Measurements from ENCODE around the gene CHIA.
A peak's percentile ranks its signal among the peaks of the same experiment; 100 is the strongest.

Gene CHIA

DNA sequence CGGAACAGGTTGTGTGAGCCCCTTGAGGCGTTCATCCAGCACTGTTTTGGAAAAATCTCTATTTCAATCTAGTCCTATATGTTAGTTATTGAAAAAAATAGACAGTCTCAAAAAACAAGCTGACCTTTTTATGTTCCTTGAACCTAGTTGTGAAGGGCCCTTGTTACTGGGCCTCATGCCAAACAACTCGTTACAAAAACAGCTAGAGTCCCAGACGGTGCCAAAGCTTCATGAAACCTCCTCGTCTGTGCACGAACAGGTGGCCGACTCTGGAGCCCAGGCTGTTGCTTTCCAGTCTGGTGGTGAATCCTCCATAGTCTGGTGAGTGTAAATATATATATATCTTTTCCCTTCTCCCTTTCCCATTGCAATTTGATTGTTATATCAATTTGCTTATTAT, at the start of gene CHIA:
Gene CHIA (plus strand): TSS at position 222 of the 400 bp plus-strand sequence. CDS start 19,617 bp downstream, outside the sequence.
- DNase-seq (ENCODE audit: low spot score): no peak

DNA sequence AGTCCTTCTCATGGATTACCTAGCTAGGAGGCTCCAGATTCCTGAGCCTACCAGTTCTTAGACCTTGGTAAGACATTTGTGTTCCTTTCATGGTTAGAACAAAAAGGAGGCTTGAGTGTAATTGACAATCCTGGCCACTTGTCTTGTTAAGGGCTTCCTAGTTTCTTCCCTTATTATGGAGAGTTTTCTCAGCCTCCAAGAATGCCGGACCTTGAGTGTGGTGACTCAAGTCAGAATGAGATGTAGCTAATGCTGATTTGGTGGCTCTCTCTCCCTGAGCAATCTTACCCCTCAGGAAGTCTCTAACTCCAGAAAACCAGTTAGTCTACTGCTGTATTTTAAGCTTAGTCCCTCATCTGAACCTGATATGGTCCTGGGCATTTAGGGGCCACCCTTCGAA, 48.9 kb upstream of the CHIA start:
- no peak for DNase-seq (ENCODE audit: low spot score)

DNA sequence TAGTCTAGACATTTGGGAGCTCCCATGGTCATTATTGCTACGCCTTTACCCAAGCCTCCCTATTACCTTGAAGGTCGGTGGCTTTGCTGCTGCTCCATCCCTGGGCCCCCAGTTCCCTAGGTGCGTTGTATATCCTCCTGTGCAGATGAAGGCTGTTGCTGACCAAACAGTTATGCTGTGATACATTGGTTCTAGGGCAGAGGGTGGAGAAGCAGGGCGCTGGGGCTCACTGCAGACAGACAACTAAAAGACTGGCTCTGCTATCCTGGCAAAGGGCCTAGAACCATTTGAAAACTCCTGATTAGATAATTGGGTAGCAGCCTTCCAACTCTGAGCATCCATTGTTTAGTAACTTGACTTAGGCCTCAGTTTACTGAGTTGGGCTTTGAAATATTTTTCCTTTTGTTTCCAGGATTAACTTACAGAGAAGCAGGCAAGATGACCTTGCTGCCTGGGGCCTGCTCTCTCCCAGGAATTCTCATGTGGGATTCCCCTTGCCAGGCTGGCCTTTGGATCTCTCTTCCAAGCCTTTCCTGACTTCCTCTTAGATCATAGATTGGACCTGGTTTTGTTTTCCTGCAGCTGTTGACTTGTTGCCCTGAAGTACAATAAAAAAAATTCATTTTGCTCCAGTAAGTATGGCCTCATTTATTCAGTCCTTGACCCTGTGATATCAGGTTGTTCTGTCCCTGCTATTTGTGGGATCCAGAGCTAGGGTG, 47.7 kb upstream of the CHIA start:
- no peak for DNase-seq (ENCODE audit: low spot score)

DNA sequence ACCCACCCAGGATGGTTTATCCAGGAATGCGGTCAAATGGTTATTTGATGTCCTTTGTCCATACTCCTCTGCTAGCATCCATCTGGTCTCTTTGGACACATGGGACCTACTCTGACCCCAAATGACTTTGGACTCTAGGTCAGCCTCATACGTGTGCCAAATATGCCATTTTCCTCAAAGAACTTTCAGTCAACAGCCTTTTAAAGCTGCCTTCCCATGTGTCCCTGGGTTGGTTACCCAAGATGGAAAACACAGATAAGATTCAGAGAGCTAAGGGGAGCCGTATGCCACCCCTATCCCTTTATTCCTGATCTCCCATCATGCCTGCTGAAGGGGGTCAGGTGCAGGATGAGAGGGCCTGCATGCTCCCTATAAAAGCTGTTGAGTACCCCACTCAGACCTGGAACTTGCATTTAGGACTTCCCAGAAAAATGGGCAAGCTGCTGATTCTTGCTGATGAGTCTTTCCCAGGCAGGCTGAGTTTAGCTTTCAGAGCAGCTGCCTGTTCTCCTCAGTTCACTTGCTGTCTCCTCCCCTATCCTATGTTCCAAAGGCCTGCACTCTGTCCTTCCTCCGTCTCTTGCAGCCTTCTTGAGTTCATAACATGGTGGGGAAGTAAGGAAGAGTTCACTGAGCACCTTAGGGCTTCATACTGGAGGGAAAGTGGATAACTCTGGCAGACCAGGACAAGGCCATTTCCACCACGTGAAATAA, 43.4 kb upstream of the CHIA start:
- DNase-seq (ENCODE audit: low spot score): no peak

DNA sequence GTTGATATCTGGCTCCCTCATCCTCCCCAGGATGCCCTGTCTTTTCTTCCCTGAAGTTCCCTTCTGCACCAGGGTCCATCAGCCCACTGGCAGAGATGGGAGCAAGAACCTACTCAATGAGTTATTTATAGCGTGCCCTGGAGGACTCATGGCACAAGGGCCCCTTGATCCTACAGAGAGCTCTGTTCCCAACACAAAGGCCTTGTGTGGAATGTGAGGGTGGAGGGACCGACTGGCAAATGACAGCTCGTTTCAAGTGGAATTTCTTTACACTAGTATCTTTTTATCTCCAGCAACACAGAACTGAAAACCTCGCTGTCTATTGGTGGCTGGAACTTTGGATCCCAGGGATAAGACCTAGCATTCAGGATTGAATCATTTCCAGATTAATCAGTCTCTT, 40.7 kb upstream of the CHIA start:
- DNase-seq (ENCODE audit: low spot score): no peak

DNA sequence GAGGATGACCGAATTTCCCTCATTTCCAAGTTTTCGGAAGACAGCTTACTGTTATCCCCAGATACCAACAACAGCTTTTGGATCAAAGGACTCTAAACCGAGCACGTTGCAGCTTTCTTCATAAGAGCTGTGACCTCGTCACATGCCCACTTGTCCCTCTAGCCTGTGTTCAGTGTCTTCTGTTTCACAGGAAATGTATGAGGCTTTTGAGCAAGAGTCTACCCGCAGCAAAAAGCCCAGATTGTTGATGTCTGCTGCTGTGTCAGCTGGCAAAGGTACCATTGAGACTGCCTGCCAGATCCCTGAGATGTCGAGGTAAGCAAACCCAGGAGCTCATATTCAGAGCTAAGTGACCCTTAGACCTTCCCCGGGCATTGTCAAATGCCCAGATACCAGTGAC, 39.1 kb upstream of the CHIA start:
- peak; percentile 26 for DNase-seq (ENCODE audit: low spot score)

DNA sequence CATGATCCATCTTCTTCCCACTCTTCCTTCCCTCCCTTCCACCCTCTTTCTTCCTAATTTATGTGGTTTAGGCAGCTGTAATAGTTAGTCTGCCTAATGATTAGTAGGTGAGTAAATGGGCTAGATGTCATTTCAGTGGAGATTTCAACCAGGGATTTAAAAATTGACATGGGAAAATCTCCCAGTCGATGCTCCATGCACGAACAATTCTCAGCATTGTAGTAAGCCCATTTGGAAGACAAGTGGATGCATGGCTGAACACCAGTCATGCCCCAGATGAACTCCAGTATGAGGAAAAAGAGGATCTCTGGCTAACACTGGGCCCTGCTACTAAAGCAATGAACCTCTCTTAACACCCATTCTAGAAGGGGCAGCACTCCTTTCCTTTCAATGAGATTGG, 37.9 kb upstream of the CHIA start:
- no peak for DNase-seq (ENCODE audit: low spot score)

DNA sequence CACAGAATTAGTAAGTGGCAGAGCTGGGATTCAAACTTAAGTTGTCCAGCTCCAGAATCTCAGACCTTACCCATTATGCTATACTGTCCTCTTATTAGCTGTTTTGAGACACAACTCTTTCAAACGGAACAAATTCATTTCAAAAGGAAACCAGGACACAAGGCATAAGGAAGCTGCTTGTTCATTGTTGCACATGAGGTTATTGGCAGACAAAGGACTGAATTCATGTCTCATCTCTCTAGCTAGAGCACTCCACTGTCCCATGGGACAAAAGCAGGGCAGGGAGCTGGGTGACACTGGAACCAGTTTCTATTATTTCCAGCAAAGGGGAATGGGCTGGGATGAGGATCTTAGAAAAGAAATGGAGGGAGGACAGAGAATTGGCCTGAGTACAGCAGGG, 36.8 kb upstream of the CHIA start:
- no peak for DNase-seq (ENCODE audit: low spot score)

DNA sequence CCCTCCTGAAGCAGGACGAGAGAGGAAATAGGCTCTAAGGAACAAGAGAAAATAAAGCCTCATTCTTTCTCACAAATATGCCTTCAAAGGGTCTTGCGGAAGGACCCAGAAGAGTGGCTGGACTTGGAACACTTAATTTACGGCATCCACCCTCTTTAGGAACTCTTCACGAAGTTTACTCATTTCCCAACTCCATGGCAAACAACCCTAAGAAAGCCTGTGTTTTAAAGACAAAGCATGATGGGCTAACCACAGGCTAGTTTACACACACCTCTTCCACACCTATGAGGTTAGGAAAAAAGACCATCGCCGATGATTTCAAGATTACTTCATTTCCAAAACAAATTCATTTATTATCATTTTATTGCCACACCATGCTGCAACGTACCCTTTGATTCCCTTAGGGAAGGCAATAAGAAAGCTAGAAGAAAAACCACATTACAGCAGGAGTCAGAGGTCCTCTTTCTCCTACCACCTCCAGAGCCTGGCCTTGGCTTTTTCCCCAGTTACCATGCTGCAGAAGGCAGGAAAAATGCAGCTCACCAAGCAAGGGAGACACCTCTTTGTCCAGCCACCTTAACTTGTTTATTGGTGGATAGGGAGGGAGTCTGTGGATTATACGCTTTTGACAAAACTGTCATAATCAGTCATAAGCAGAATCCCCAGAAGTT, 33.5 kb upstream of the CHIA start:
- no peak for DNase-seq (ENCODE audit: low spot score)

DNA sequence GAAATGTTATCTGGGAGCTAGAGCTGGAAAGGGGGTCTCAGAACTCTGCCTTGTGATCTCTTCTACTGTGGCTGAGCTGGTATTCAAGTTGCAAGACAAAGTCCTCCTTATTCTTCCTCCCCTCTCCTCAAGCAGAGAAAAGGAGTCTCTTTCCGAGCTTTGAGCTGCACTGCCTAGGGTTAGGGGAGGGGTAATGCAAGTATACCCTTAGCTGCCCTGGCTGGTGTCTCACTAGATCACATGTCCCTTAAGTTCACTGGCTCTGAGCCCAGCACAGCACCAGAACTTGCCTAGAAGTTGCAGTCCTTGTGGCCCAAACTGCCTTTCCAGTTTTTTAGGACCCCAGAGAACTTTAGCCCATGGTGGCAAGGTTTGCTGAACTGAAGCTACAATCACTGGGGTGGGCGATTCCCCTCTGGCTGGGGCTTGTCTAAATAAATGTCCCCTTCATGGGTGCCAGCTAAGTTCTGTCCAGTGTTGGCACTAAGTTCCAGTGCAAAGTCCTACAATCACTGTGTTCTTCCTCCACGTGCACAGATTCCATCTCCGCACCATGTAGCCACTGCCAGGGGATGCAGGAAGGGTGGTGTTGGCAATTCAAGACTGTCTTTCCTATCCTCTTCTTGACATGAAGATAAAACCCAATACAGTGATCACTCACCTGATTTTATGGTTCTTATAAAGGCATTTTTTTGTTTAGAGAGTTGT, 22.7 kb upstream of the CHIA start:
- no peak for DNase-seq (ENCODE audit: low spot score)

DNA sequence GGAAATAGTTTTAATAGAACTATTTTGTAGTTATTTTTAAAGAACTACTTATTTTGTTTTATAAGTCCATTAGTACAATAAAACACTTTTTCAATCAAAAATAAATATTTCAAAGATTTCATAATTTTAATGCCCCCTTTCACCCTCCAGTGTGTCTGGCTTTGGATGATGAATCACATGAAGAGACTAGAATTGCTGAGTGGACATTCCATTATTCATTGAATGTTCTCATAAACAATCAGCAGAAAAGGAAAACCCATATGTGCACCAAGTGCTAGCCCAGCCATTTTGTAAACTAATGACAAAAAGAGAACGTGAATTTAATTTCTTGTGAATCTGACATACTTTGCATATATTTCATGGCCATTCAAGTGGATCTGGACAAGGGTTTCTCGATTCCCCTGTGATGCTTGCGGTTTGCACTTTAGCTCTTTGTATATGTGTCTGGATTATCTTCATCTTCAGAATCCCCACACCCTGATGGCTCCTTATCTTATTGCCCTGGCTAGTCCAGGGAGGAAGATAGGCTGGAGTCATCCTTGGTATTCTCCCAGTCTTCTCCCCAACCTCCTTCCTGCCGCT, 20.7 kb upstream of the CHIA start:
- no peak for DNase-seq (ENCODE audit: low spot score)

DNA sequence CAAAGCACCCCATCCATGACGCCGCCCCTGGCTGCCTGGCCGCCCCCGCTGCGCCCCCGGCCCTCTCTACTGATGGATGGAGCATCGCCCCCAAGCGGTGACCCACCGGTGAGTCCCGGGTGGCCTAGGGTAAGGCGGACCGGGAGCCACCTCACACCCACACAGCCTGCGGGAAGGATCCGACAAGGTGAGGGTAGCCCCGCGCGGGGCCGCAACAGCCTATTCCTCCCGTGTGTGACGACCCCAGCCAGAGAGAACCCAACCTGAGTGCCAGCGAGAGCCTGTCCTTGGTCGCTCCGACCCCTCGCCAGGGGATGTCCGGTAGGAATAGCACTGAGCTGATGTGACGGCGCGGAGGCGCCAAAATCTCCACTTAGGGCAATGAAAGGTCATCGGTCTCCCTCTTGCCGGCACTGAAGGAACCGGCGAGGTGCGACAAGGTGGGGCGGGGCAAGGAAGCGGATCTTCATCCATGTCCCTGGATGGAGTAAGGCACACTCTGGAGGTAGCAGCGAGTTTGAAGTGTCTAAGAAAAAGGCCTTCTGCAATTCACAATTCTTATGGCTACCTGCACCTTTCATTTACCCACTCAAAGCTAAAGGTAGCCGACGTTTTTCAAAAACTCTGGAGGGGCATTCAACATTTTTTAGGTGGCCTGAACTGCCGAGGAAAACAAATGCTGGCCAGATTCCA, 19.7 kb upstream of the CHIA start:
- DNase-seq (ENCODE audit: low spot score): peak; percentile 1

DNA sequence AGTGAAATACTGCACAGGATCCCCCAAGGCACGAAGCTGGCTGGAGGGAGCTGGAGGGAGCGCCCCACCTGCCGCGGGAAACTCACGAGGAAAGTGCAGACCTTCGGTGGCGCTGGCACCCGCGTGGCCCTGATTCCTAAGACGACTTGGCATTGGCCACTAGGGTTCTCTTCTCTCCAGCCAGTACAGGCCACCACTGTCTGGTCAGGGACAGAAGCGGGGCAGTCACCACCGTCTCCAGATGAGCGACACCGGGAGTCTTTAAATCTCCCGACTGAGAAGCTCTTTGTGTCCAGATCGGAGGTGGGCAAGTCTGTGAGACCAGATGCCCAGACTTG, 19.2 kb upstream of the CHIA start:
- DNase-seq (ENCODE audit: low spot score): no peak

DNA sequence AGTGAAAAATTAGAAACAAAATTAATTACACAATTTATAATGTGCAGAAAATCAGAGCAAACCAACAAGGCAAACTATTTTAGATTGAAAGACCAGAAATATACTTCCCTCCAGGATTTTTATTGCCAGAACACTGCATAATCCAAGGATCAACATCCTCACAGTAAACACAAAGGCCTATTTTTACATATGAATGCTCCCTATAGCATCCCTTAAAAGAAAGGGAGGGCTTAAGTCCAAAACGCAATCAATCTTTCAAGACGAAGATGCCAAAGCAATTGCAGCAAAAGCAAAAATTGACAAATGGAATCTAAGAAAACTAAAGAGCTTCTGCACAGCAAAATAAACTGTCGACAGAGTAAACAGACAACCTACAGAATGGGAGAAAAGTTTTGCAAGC, 18.6 kb upstream of the CHIA start:
- DNase-seq (ENCODE audit: low spot score): no peak

DNA sequence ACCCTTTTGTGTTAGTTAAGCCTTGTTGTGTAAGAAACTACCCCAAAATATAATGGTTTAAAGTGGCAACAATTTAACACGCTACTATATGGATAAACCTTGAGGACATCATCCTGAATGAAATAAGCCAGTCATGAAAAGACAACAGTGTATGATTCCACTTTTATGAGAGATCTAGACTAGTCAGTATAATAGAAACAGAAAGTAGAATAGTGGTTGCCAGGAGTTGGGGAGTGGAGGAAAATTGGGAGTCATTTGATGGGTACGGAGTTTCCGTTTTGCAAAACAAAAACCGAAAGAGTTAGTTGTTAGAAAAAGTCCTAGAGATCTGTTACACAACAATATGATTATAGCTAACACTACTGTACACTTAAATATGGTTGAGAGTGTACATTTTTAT, 16.0 kb upstream of the CHIA start:
- no peak for DNase-seq (ENCODE audit: low spot score)

DNA sequence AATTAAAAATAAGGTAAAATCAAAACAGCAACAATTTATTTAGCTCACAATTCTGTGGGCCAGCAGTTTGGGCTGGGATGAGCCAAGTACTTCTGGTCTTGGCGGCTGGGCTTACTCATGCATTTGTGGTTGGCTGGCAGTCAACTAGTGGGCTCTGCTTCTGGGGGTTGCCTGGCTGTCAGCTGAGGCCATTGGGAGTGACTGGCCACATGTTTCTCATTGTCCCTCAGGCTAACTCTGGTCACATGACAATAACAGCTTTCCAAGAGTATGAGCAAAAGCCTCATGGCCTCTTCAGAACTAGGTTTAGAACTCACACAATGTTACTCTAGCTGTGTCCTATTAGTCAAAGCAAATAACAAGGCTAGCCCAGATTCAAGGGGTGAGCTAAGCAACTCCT, 15.6 kb upstream of the CHIA start:
- no peak for DNase-seq (ENCODE audit: low spot score)

DNA sequence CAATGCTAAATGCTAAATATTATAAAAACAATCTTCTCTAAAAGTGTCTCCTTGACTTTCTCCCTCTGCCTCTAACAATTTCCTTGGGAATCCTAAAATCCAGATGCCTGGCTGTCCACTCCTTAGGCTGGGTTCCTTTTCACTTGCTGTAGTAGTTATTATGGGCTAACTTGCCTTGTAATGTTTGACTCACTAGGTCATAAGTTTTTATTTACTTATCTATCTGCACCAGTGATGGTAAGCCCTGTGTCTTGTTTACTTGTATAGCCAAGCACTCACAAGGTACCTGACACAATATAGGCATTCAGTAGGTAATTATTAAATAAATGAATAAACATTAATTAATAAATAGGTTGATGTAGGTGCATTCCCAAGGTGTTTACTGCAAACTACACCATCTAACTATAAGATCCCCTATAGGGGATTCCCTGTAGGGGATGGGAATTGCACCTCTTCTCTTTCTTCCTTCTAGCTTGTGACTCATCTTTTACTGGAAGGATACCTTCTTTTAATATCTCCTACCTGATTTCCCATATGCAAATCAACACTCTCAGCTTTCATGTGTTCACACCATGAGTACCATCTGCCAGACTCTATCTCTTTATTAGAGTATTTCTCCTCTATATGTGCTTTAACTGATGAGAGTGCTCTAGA, 14.7 kb upstream of the CHIA start:
- DNase-seq (ENCODE audit: low spot score): no peak

DNA sequence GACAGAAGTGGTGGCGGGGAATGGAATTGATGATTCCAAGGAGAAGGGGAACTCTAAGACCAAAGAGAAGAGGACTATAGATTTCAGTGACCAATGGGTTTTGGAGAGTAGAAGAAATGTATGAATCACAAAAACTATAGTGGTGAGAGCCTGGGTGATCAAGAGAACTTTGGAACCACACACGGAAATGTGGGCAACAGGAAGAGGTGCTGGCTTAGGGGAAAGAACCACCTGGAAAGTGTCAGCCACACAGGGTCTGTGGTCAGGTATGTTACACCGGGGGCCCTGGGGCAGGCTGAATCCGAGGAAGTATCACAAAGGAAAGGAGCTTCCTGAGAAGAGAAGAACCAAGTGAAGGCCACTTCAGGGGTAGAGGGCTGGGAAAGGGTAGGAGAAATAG, 11.5 kb upstream of the CHIA start:
- DNase-seq (ENCODE audit: low spot score): no peak

DNA sequence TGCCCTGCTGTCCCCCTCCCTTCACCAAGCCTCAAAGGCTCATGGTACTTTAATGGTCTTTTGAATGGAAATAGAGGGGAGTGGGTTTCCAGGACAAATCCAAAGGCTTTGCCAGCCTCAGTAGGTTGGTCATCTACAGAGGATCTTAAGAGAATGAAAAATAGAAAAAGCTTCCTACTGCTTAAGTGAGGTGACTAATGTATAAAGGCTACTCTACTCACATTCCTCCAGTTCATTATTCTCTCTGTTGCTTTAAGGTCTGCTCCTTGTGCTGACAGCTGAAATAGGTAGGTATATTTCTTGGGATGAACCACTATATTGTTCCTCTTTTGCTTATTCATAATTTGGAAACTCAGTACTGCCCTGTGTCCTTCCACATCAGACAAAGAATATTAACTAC, 10.4 kb upstream of the CHIA start:
- no peak for DNase-seq (ENCODE audit: low spot score)

DNA sequence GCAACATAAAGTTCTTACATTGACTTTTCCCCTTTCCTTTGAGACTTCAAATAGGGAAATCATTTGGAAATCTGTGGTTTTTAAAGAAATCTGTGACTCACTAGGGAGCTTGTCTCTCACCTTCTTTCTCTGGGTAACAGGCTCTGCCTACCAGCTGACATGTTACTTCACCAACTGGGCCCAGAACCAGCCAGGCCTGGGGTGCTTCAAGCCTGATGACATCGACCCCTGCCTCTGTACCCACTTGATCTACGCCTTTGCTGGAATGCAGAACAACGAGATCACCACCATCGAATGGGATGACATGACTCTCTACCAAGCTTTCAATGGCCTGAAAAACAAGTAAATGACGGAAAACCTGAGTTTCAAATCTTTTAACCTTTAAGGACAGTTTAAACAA, 9.2 kb upstream of the CHIA start:
- no peak for DNase-seq (ENCODE audit: low spot score)

DNA sequence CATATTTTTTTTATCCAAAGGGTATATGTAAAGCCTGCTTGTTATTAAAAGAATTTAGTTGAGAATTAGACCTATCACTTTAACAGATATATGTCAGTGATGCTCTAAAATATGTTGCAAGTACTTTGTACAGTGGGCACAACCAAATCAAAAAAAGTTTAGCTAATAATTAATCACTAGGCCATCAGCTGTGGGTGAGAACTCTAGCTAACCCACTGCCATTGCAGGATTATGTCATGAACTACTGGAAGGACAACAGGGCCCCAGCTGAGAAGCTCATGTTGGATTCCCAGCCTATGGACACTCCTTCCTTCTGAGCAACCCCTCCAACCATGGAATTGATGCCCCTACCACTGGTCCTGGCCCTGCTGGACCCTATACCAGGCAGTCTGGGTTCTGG, 6.8 kb upstream of the CHIA start:
- DNase-seq (ENCODE audit: low spot score): no peak

Measured in CD4-positive, alpha-beta T cell treated with Interleukin-6 at 100 ng/mL for 8 hours (primary cell).